Dermis blood vessel endothelial cell (primary cell): ENCODE measurements around the gene SYNE3. TPM values are rescaled to one million over a fixed set of nuclear protein-coding genes. Genes with fewer than 3 reads are reported as not detected.

Experiments
- DNase-seq: peaks from one replicate; pipeline ENCODE4 v3.0.0; 2010
- total RNA-seq: library from RNA; depleted of rRNA; stranded (reverse); fragments of >200 nt; gene quantifications from 2 replicates; pipeline ENCODE4 v1.2.3, GENCODE V29; 2014

Gene SYNE3
- total RNA-seq, 1 donor from 2014 or later: 15.5 TPM

DNA sequence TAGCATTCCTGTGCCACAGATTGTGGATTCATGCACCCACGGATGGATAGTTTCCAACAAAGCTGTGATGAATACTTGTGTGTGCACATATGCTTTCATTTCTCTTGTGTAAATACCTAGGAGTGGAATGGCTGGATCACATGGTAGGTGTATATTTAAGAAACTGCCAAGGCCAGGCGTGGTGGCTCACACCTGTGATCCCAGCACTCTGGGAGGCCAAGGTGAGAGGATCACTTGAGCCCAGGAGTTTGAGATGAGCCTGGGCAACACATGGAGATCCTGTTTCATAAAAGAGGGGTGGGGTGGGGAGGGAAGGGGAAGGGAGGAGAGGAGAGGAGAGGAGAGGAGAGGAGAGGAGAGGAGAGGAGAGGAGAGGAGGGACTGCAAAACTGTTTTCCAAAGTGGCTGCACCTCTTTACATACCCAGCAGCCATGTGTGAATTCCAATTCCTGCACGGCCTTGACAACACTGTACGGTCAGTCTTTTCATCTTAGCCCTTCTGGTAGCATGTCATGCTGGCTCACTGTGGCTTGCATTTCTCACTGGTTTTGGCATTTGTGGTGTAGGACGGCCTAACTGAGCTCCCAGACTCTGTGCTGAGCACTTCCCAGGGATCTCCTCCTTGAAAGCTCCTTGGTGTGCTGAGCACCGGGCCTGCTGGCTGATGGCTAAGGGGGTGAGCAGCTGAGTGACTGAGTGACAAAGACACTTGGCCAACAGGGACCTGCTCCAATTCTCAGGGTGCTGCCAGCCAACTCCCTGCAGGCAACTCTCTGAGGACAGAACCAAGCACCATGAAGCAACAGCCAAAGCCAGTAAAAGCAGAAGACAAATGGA lies 27.9 kb downstream of the SYNE3 start:
- DNase-seq: no peak

- DNase-seq: no peak
Measured at GRCh38 chr14:95487669-95488084, 28.8 kb downstream of the SYNE3 start.

- no peak for DNase-seq
Measured at GRCh38 chr14:95486875-95487668, 29.4 kb downstream of the SYNE3 start.

DNA sequence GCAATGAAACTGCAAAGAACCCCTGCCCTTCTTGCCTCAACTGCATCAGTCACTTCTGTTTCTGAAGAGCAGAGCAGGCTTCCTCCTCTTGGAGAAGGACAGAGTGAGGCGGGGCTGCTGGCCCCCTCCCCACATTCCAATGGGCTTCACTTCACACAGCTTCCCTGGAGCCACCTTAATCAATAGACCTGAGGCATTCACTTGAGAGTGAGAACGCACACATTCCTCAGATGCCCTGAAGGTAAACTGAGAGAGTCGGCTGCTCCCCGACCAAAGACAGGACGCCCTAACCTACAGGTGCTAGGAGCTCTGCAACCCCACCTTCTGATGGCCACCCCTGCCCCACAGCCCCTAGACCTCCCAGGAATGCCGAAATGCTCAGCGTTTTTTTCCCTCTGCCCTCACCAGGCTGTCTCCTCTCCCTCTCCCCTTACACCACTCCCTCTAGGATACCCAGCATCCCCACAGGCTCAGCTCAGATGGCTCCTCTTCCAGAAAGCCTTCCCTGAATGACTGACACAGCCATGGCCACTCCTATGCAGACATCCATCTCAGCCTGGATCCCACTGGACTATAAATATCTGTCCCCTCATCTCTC lies 31.1 kb downstream of the SYNE3 start:
- DNase-seq: no peak

DNA sequence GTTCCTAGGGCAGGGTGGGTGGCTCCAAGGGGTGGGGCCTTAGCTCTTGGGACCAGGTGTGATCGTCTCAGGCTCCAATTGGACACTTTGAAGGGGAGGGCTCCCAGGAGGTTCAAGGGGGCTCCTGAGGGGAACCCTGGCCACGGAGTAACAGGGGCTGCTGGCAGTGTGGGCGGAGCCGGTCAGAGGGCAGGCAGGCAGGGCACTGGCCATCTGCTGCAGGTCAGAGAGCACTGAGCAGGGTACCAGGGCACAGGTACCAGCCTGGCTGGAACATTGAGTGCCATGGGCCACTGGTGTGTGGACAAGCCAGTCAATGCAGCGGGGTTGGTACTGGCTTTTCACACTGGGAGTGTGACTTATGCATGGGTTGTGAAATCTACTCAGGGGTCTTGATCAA lies 32.2 kb downstream of the SYNE3 start:
- no peak for DNase-seq

DNA sequence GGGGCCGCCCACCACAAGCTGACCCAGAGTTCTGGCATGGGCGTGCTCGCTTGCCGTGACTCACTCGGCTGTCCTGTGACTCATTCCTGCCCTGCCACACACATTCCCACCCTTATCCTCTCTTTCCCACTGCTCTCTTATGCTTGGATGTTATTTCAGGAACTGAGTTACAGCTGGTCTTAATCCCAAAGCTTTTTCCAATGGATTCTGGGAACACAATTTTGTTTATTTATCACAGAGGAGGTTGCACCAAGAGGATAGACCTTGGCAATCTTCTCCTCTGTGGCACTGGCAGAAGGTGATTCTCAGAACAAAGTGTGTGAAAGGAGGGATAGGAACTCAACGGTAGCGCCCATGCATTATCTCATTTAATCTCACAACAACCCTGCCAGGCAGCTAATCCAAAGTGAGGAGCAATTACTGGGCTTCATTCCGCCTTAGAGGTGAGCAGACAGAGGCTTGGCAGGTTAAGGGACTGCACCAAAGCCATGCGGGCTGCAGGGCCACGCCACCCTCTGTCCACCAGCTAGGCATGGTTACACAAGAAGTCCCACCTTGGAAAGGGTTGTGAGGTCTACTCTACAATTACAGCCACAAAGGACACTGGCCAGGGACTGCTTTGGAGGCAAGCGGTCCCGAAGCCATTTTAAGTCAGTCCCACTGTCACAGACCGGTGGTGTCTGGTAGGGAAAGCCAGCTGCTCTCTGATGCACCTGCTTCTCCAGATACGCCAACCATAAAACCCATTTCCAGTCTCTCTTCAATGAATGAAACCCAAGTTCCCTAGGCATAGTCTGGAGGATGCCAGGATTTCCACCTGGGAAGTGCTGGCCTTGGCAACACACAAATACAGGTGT lies 32.9 kb downstream of the SYNE3 start:
- peak; percentile 95 for DNase-seq

DNA sequence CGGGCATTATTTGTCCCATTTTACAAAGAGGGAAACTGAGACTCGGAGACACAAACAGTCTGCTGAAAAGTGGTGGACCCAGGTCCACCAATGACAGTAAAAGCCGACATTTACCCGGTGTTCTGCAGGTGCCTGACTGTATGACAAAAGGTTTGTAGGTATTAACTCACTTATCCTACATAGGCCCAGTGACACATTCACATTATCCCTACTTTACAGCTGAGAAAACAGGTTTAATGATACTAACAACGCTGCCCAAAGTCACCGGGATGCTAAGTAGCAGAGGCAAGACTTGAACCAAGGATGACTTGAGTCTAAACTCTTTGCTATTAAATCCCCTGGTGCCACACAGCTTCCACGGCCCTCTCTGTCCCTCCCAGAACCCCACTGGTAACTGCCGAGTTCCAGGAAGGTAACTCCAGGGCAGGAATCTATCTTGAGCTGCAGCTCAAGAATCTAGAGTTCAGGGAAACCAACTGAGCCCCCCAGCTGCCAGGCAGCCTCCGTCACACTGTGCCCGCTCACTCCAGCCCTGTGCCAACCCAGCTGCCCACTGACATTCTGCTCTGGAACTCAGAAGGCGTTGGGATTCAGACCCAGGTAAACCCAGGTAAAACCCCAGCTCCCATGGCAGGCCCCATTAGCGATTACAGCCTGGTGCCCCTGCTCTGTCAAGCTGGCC lies 33.7 kb downstream of the SYNE3 start:
- no peak for DNase-seq

- DNase-seq: no peak
Measured at GRCh38 chr14:95481391-95482022, 34.9 kb downstream of the SYNE3 start.

DNA sequence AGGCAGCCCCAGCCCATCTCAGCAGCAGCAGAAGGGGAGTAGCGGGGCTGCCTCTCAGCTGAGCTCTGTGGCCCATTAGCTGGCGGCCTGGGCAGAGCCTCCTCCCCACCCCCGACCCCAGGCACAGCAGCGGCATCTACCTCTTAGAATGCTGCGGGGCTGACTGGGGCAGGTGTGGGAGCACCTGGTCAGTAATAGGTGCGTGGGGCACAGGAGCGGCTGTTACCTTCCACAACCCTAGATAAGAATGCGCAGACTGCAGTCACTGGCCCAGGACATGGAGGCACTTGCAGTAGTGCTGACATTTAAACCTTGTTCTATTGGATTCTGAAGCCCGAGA lies 35.6 kb downstream of the SYNE3 start:
- no peak for DNase-seq

DNA sequence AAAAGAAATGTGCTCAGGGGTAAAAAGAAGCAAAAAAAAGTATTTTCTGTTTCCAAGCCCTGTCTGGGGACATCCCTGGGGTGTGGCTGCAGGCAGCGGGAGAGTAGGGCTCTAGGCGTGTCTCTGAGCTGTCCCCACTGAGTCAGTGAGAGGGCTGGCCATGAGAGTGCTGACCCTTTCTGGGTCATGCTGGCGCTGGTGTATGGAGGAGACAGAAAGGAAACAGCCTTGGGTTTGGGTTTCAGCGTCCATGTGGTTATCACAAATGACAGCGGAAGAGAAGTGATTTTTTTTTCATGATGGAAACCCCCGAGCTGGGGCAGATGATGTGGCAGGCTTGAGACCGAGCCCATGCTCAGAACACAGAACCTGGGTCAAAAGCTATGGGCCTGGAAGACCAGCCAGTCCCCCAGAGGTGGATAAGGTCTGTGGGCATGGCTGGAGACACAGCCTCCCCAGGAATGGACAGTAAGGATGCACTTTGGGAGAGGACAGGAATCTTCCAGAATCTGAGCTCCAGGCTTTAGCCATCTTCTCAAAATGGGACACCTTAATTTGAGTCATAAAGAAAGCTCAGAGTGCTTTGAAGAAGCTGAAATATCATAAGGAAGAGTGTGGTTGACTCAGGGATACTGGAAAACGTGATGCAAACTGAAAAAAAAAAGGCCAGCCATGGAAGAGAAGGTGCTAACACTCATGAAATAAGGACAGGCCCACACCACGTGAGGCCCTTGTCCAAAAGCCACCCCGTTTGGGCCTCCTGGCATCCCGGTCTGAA lies 36.2 kb downstream of the SYNE3 start:
- DNase-seq: no peak

GRCh38 chr14:95479494-95479893 lies 37.0 kb downstream of the SYNE3 start:
- DNase-seq: no peak

- no peak for DNase-seq
Measured at GRCh38 chr14:95478818-95479217, 37.6 kb downstream of the SYNE3 start.

DNA sequence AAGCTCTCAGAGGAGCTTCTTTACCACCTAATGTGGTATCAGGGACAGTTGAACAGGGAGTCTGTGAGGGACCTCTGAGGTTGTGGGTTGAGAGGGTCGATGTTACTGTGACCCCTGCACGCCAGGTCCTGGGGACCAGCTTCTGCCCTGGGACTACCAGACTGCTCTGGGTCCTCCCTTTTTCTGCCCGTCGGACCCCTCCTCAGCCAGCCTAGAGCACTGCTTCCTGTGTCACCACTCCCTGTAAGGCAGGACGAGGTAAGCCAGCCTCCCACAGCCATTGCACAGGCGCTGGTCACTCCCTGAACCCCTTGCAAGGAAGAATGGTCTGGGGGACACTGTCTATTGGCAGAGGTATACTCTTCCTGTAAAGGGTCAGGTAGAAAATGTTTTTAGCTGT lies 38.1 kb downstream of the SYNE3 start:
- DNase-seq: no peak

DNA sequence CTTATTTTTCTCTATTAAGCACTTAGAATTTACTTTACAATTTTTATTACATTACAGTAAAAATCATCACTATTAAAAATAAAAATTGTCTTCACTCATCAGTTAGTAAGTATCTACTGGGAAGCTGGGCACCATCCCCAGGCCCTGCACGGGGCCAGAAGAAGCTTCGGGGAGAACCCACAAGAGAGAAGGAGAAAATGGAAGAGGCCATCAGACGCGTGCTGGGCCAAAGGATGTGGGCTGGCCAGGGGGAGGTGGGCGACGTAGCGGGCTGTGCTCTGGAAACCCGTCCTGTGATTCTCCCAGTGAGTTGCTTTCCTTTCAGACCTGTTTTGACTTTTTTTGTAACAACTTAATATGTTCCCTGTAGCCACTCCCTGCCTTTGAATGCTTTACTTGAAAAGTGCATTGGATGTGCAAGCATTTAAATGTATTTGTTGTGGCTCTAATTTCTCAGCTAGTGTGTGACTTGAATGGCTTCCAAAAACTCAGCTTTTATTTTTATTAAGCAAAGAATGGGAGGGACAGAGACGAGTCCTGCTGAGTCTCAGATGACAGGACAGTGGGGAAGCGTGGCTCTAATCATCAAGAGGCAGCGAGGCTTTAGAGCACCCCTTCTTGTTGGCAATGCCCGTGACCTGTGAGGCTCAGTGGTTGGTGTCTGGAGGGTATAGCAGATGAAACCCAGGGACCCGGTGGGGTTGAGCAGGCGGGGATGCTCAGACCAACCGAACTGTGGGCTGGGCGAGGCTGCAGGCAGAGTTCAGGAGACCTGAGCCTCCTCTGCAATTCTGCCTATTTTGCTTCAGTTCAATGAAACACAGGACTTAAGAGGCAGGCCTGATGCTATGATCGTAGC lies 38.8 kb downstream of the SYNE3 start:
- DNase-seq: no peak

GRCh38 chr14:95476747-95477146 lies 39.7 kb downstream of the SYNE3 start:
- no peak for DNase-seq

DNA sequence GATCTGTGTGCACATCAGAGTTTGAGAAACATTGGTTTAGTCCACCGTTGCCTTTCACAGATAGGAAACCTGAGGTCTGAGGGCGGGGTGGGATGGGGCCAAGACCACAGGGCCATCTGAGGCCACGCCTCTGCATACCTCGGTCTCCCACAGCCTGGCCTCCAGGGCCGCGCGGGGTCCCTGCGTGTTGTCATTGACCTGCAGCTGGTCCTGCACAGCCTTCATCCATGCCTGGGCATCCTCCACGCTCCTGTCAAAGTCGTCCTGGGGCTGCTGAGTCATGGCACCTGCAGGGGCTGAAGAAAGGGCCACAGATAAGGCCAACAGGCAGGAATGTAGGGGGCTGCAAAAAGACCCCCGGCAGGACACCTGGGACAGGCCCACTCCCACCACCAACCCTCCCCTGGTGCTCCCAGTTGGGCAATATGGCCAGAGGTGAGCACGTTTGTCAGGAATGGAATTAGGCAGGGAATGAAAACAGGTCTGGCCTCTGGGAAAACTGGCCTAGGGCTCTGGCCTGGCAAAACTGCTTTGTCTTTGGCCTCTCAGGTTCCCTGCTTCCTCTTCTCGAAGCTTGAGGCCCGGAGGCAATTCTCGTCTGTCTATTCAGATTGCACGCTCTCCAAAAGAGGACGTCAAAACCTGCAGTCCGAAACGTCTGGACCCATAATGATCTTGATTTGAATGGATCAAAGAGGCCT lies 40.8 kb downstream of the SYNE3 start:
- DNase-seq: no peak

- no peak for DNase-seq
Measured at GRCh38 chr14:95474941-95475340, 41.5 kb downstream of the SYNE3 start.

- no peak for DNase-seq
Measured at GRCh38 chr14:95474486-95474885, 42.0 kb downstream of the SYNE3 start.

GRCh38 chr14:95472819-95473251 lies 43.6 kb downstream of the SYNE3 start:
- no peak for DNase-seq
